Caco-2 (cell line): ENCODE results near the gene CD276. TPM values are rescaled to one million over a fixed set of nuclear protein-coding genes. Genes with fewer than 3 reads are reported as not detected.

ENCODE experiments used
- BruUV-seq: library from RNA; stranded (reverse); fragments of 400-500 nt; replicated peaks from 2 replicates; lab custom pipeline; 2021; lab: Mats Ljungman, UMichigan
- CTCF ChIA-PET: fragments of 300-600 bp; sonication (Branson Sonifier 250); formaldehyde crosslinking; loops from one replicate; lab custom pipeline; 2022; ENCODE audit warnings: antibody characterized with exemption; lab: Charles Lee
- POLR2A ChIA-PET: fragments of 300-600 bp; sonication (Branson Sonifier 250); formaldehyde crosslinking; loops from one replicate; lab custom pipeline; 2022; ENCODE audit warnings: antibody characterized with exemption; lab: Charles Lee
- DNase-seq, 2 experiments: peaks; one replicate each; pipeline versions ENCODE4 v3.0.0 to v3.0.0-alpha.2; 2020 to 2022
- H3K27me3 ChIP-seq: replicated peaks from 2 replicates; pipeline ENCODE4 v1.6.0; 2011; ENCODE audit warnings: low read length; ENCODE audit not compliant: control insufficient read depth, insufficient read depth
- H3K36me3 ChIP-seq: 2 replicates; pipeline ENCODE4 v1.5.1; 2011; ENCODE audit warnings: low read length; ENCODE audit not compliant: control insufficient read depth, insufficient read depth
- H3K4me1 ChIP-seq: fragments of 250-450 bp; sonication (Bioruptor Pico); 2 replicates; pipeline ENCODE4 v1.5.1; 2020; ENCODE audit warnings: mild to moderate bottlenecking
- H3K4me3 ChIP-seq: 2 replicates; pipeline ENCODE4 v1.5.1; 2011; ENCODE audit warnings: low read depth, mild to moderate bottlenecking, control low read depth, low read length
- H3K9me3 ChIP-seq: fragments of 250-450 bp; sonication (Bioruptor Pico); 2 replicates; pipeline ENCODE4 v1.5.1; 2020; ENCODE audit warnings: mild to moderate bottlenecking, moderate library complexity
- H3K27ac Mint-ChIP-seq: one replicate; pipeline ENCODE4 v1.8.0; 2022; ENCODE audit warnings: mixed read lengths; ENCODE audit not compliant: unreplicated experiment
- H3K27me3 Mint-ChIP-seq: one replicate; pipeline ENCODE4 v1.8.0; 2022; ENCODE audit warnings: mixed read lengths; ENCODE audit not compliant: insufficient read depth, unreplicated experiment
- H3K36me3 Mint-ChIP-seq: one replicate; pipeline ENCODE4 v1.8.0; 2022; ENCODE audit warnings: mild to moderate bottlenecking, mixed read lengths; ENCODE audit not compliant: insufficient read depth, unreplicated experiment
- H3K4me1 Mint-ChIP-seq: one replicate; pipeline ENCODE4 v1.8.0; 2022; ENCODE audit warnings: low read depth, mixed read lengths; ENCODE audit not compliant: unreplicated experiment
- H3K4me3 Mint-ChIP-seq: one replicate; pipeline ENCODE4 v1.8.0; 2022; ENCODE audit warnings: mild to moderate bottlenecking, moderate library complexity, mixed read lengths; ENCODE audit not compliant: unreplicated experiment
- H3K9me3 Mint-ChIP-seq: one replicate; pipeline ENCODE4 v1.8.0; 2022; ENCODE audit warnings: mixed read lengths; ENCODE audit not compliant: unreplicated experiment
- CTCF ChIP-seq, 2 experiments: fragments of 200-600 bp in 1 of 2; IDR thresholded peaks; 1 replicate in 1 of 2; 2 replicates in 1 of 2; pipeline versions ENCODE4 v1.5.1 to v1.8.0; 2011 to 2022; ENCODE audit warnings: antibody characterized with exemption in 1 of 2, control low read depth in 1 of 2, inconsistent platforms in 1 of 2, low read depth in 1 of 2, low read length in 1 of 2, mild to moderate bottlenecking in 1 of 2, moderate library complexity in 1 of 2; ENCODE audit not compliant: insufficient read depth in 1 of 2, severe bottlenecking in 1 of 2, unreplicated experiment in 1 of 2
- intact Hi-C: fragments of 100-400 bp; cut with micrococcal nuclease; formaldehyde crosslinking; loops from one replicate; pipeline ENCODE4 v1.10.0; 2022; ENCODE audit not compliant: unreplicated experiment
- total RNA-seq: library from RNA; stranded (reverse); gene quantifications from 2 replicates; pipeline ENCODE4 v1.2.3, GENCODE V29; 2022

The CD276 gene
- total RNA-seq, 1 experiment from 2014 or later = 74.2 TPM

DNA sequence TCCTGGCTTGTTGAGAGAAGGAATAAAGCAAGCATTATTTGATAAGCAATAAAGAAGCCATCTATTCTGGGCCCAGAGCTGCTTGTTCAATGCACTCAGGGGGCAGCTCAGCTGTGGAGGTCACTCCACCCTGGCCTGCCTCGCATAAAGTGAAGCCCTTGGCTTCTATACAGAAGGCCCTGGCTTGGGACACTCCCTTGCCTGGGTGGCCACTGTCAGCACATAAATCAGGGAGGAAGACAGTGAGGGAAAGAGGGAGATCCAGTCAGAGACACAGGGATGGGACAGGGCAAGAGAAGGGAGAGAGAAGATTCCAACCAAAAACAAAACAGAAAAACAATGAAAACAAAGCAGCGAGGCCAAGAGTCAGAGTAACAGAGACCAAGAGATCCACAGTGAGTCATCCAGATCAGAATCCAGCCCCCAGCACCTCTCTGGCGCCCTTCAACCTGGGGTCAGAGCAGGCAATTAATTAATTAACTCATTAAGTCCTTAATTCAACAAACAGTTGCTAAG, 57.2 kb downstream of the CD276 start:
- H3K36me3 Mint-ChIP-seq = no peaks in the 10 kb centered on the region
- H3K4me1 ChIP-seq = peaks cover 4% of the 10 kb centered on the region
- no peaks in the 10 kb centered on the region for H3K4me1 Mint-ChIP-seq
- H3K9me3 ChIP-seq = no peaks in the 10 kb centered on the region
- no peak overlapping the region for H3K27ac Mint-ChIP-seq
- TF ChIP-seq CTCF (IDR thresholded peaks at IDR 0.05; ENCODE audit: insufficient read depth in 1 of 2, low read depth in 1 of 2, low read length in 1 of 2, severe bottlenecking in 1 of 2, unreplicated experiment in 1 of 2) = no peak
- H3K9me3 Mint-ChIP-seq = no peaks in the 10 kb centered on the region
- ChIA-PET POLR2A (no interaction called here), CTCF (no interaction called here)
- no peaks in the 10 kb centered on the region for H3K27me3 ChIP-seq
- no peak for DNase-seq
- H3K27me3 Mint-ChIP-seq = no peaks in the 10 kb centered on the region
- intact Hi-C loops = no loop called here
- no TSS peak for BruUV-seq
- no peak overlapping the region for H3K4me3 ChIP-seq
- H3K36me3 ChIP-seq = no peaks in the 10 kb centered on the region
- no peak overlapping the region for H3K4me3 Mint-ChIP-seq

- H3K4me1 Mint-ChIP-seq = no peaks in the 10 kb centered on the region
- no TSS peak for BruUV-seq
Measured at GRCh38 chr15:73744293-73744692, 60.1 kb downstream of the CD276 start.

GRCh38 chr15:73745073-73745472, 60.9 kb downstream of the CD276 start:
- POLR2A ChIA-PET = no interaction called here
- no peaks in the 10 kb centered on the region for H3K4me1 Mint-ChIP-seq
- BruUV-seq = no TSS peak

More at GRCh38 chr15:73744293-73744692, 60.1 kb downstream of the CD276 start:
- no peak overlapping the region for H3K4me3 Mint-ChIP-seq
- Histone ChIP-seq H3K4me3 (no peak overlapping the region), H3K4me1 (peaks cover 4% of the 10 kb centered on the region), H3K27me3 (no peaks in the 10 kb centered on the region; the same call in 1 of the 2 replicates), H3K9me3 (no peaks in the 10 kb centered on the region), H3K36me3 (no peaks in the 10 kb centered on the region)
- no peak overlapping the region for H3K27ac Mint-ChIP-seq
- TF ChIP-seq CTCF (IDR thresholded peaks at IDR 0.05; ENCODE audit: insufficient read depth in 1 of 2, low read depth in 1 of 2, low read length in 1 of 2, severe bottlenecking in 1 of 2, unreplicated experiment in 1 of 2) = no peak
- no peaks in the 10 kb centered on the region for H3K9me3 Mint-ChIP-seq
- no peaks in the 10 kb centered on the region for H3K36me3 Mint-ChIP-seq
- ChIA-PET CTCF (no interaction called here), POLR2A (no interaction called here)
- intact Hi-C loops = no loop called here
- DNase-seq = no peak
- peaks cover 7% of the 10 kb centered on the region for H3K27me3 Mint-ChIP-seq

More at GRCh38 chr15:73745073-73745472, 60.9 kb downstream of the CD276 start:
- TF ChIP-seq CTCF (IDR thresholded peaks at IDR 0.05; ENCODE audit: insufficient read depth in 1 of 2, low read depth in 1 of 2, low read length in 1 of 2, severe bottlenecking in 1 of 2, unreplicated experiment in 1 of 2) = no peak
- CTCF ChIA-PET = no interaction called here
- intact Hi-C loops = no loop called here
- Mint-ChIP-seq H3K9me3 (no peaks in the 10 kb centered on the region), H3K27me3 (peaks cover 11% of the 10 kb centered on the region), H3K4me3 (no peak overlapping the region), H3K27ac (no peak overlapping the region), H3K36me3 (no peaks in the 10 kb centered on the region)
- H3K36me3 ChIP-seq = no peaks in the 10 kb centered on the region
- peaks cover 4% of the 10 kb centered on the region for H3K4me1 ChIP-seq
- no peaks in the 10 kb centered on the region for H3K9me3 ChIP-seq
- DNase-seq = no peak
- H3K4me3 ChIP-seq = no peak overlapping the region
- no peaks in the 10 kb centered on the region; the same call in 1 of the 2 replicates for H3K27me3 ChIP-seq
